GM12878 (cell line): ENCODE results near the gene LSM10. TPM values are rescaled to one million over a fixed set of nuclear protein-coding genes. Genes with fewer than 3 reads are reported as not detected.

Experiments
- ATAC-seq: fragments of 200-7000 bp; cut with Tn5 transposase; 3 replicates; pipeline ENCODE4 v1.9.1; 2020; ENCODE audit warnings: mild to moderate bottlenecking, moderate library complexity
- BruUV-seq: library from RNA; stranded (reverse); fragments of 400-500 nt; replicated peaks from 2 replicates; lab custom pipeline; 2021; lab: Mats Ljungman, UMichigan
- CTCF ChIA-PET: fragments of 300-600 bp; sonication (Branson Sonifier 250); formaldehyde crosslinking; extraction: SDS; loops from one replicate; lab custom pipeline; 2021; ENCODE audit warnings: inconsistent platforms; lab: Yijun Ruan, JAX
- POLR2A ChIA-PET: fragments of 350-600 bp; formaldehyde crosslinking; extraction: SDS; loops from one replicate; lab custom pipeline; 2021; ENCODE audit warnings: inconsistent platforms; lab: Charles Lee
- RAD21 ChIA-PET: fragments of 300-600 bp; sonication (Branson Sonifier 250); formaldehyde crosslinking; loops from one replicate; lab custom pipeline; 2023; ENCODE audit warnings: antibody characterized with exemption; ENCODE audit not compliant: unreplicated experiment; lab: Charles Lee
- SMC1A ChIA-PET: fragments of 300-600 bp; sonication (Branson Sonifier 250); formaldehyde crosslinking; loops from one replicate; lab custom pipeline; 2023; ENCODE audit not compliant: unreplicated experiment, uncharacterized antibody; lab: Charles Lee
- DNase-seq: peaks from one replicate; pipeline ENCODE4 v3.0.0-alpha.2; 2011; ENCODE audit warnings: low read depth, low spot score
- FAIRE-seq: peaks from 3 replicates; lab custom pipeline; 2011; peaks lifted over from hg19 to GRCh38; lab: Jason Lieb, UNC
- H2AFZ ChIP-seq: 2 replicates; pipeline ENCODE4 v1.6.0; 2011; ENCODE audit warnings: low read depth, low read length, control low read depth; ENCODE audit not compliant: control insufficient read depth
- H3K27ac ChIP-seq: 2 replicates; pipeline ENCODE4 v1.5.1; 2011; ENCODE audit warnings: control low read depth; ENCODE audit not compliant: control insufficient read depth, insufficient read depth
- H3K27me3 ChIP-seq, 2 experiments: replicated peaks in 1 of 2; 2 replicates each; pipeline versions ENCODE4 v1.6.0 to v1.6.1; 2011; ENCODE audit warnings: low read length in 1 of 2; ENCODE audit not compliant: control insufficient read depth in 2 of 2, insufficient read depth in 2 of 2
- H3K36me3 ChIP-seq, 2 experiments: 2 replicates each; pipeline ENCODE4 v1.5.1; 2011; ENCODE audit warnings: low read length in 1 of 2; ENCODE audit not compliant: control insufficient read depth in 2 of 2, insufficient read depth in 2 of 2
- H3K4me1 ChIP-seq: 2 replicates; pipeline ENCODE4 v1.6.1; 2011; ENCODE audit warnings: mild to moderate bottlenecking, low read length, moderate library complexity, mixed read lengths; ENCODE audit not compliant: control insufficient read depth, insufficient read depth
- H3K4me2 ChIP-seq: 2 replicates; pipeline ENCODE4 v1.6.0; 2011; ENCODE audit warnings: control low read depth; ENCODE audit not compliant: control insufficient read depth, insufficient read depth
- H3K4me3 ChIP-seq: fragments of 200-600 bp; sonication (generic); 2 replicates; pipeline ENCODE4 v1.5.1; 2016
- H3K79me2 ChIP-seq: 2 replicates; pipeline ENCODE4 v1.6.0; 2011; ENCODE audit warnings: low read length; ENCODE audit not compliant: control insufficient read depth, insufficient read depth
- H3K9ac ChIP-seq: 2 replicates; pipeline ENCODE4 v1.8.0; 2011; ENCODE audit warnings: low read length, control low read depth, mixed read lengths; ENCODE audit not compliant: control insufficient read depth, insufficient read depth
- H3K9me3 ChIP-seq: replicated peaks from 3 replicates; pipeline ENCODE4 v1.5.1; 2011; ENCODE audit warnings: mild to moderate bottlenecking, low read length; ENCODE audit not compliant: control insufficient read depth, insufficient read depth
- H4K20me1 ChIP-seq: 2 replicates; pipeline ENCODE4 v1.6.0; 2011; ENCODE audit not compliant: control insufficient read depth, insufficient read depth
- ATF7 ChIP-seq: fragments of 450-650 bp; IDR thresholded peaks from 2 replicates; pipeline ENCODE4 v1.6.1; 2016; ENCODE audit warnings: low read depth, mild to moderate bottlenecking
- BCL11A ChIP-seq: IDR thresholded peaks from 2 replicates; pipeline ENCODE4 v1.6.1; 2011; ENCODE audit warnings: low read depth, low read length
- BHLHE40 ChIP-seq, 2 experiments: fragments of 450-650 bp in 1 of 2; IDR thresholded peaks; 2 replicates each; pipeline ENCODE4 v1.6.1; 2011 to 2017; ENCODE audit warnings: low read depth in 2 of 2, borderline replicate concordance in 1 of 2, improper control_type of control experiment in 1 of 2, low read length in 1 of 2, mild to moderate bottlenecking in 1 of 2
- CBFB ChIP-seq: IDR thresholded peaks from 2 replicates; pipeline ENCODE4 v1.6.1; 2016; ENCODE audit warnings: antibody characterized with exemption, low read depth
- CHD1 ChIP-seq: IDR thresholded peaks from 2 replicates; pipeline ENCODE4 v1.6.1; 2012; ENCODE audit warnings: low read depth, low read length, improper control_type of control experiment
- CHD2 ChIP-seq: IDR thresholded peaks from 2 replicates; pipeline ENCODE4 v1.6.1; 2011; ENCODE audit warnings: low read depth, low read length, improper control_type of control experiment, borderline replicate concordance
- HDGF ChIP-seq: fragments of 450-650 bp; IDR thresholded peaks from 2 replicates; pipeline ENCODE4 v1.6.1; 2016; ENCODE audit warnings: antibody characterized with exemption
- IRF3 ChIP-seq: fragments of 450-650 bp; IDR thresholded peaks from 2 replicates; pipeline ENCODE4 v1.6.1; 2014; ENCODE audit warnings: mild to moderate bottlenecking
- JUND ChIP-seq: IDR thresholded peaks from 2 replicates; pipeline ENCODE4 v1.6.1; 2012; ENCODE audit warnings: low read depth, mild to moderate bottlenecking, low read length, improper control_type of control experiment, moderate library complexity
- MYC ChIP-seq: IDR thresholded peaks from 2 replicates; pipeline ENCODE4 v1.6.1; 2011; ENCODE audit warnings: mild to moderate bottlenecking, low read length, moderate library complexity, inconsistent platforms; ENCODE audit not compliant: insufficient read depth, insufficient replicate concordance, insufficient read length, severe bottlenecking
- NBN ChIP-seq: fragments of 450-650 bp; IDR thresholded peaks from 2 replicates; pipeline ENCODE4 v1.6.1; 2016
- NR2C2 ChIP-seq: IDR thresholded peaks from 2 replicates; pipeline ENCODE4 v1.6.1; 2011; ENCODE audit warnings: borderline replicate concordance, low read depth; ENCODE audit not compliant: control insufficient read depth, insufficient read length
- POLR2A ChIP-seq: IDR thresholded peaks from 2 replicates; pipeline ENCODE4 v1.6.1; 2011; ENCODE audit warnings: low read depth, mild to moderate bottlenecking, low read length
- RCOR1 ChIP-seq: conservative IDR thresholded peaks from 2 replicates; pipeline ENCODE4 v1.6.1; 2012; ENCODE audit warnings: low read depth, low read length, improper control_type of control experiment
- SMAD5 ChIP-seq: IDR thresholded peaks from 2 replicates; pipeline ENCODE4 v1.6.1; 2016; ENCODE audit warnings: antibody characterized with exemption, low read depth
- ZNF592 ChIP-seq: fragments of 450-650 bp; IDR thresholded peaks from 2 replicates; pipeline ENCODE4 v1.6.1; 2017; ENCODE audit warnings: mild to moderate bottlenecking, moderate library complexity
- ZSCAN29 ChIP-seq: fragments of 450-650 bp; IDR thresholded peaks from 2 replicates; pipeline ENCODE4 v1.6.1; 2017; ENCODE audit warnings: mild to moderate bottlenecking, moderate library complexity
- WGBS: methylation state at CpG from one replicate; pipeline ENCODE4 v1.1.6; 2016; ENCODE audit warnings: low lambda C conversion rate; ENCODE audit not compliant: insufficient replicate concordance, insufficient coverage; ENCODE audit errors: missing lambda C conversion rate; 5-methylcytosine and 5-hydroxymethylcytosine counted together
- in situ Hi-C: fragments of 300-500 bp; cut with MboI; formaldehyde crosslinking; loops from 9 replicates; pipeline ENCODE4 v1.14.3; 2018; ENCODE audit warnings: mixed read lengths
- intact Hi-C: fragments of 100-400 bp; cut with micrococcal nuclease; formaldehyde crosslinking; loops from one replicate; pipeline ENCODE4 v1.14.2; 2022; ENCODE audit not compliant: unreplicated experiment
- polyA plus RNA-seq, 11 experiments: library from polyadenylated mRNA; depleted of rRNA in 4 of 11; unstranded in 6 of 11; stranded (reverse) in 5 of 11; fragments of >200 nt; fragmentation: Nextera tagmentation in 4 of 11; fragmentation: Illumina TruSeq in 1 of 11; extraction: Ambion mirVana in 4 of 11; extraction: Trizol in 1 of 11; gene quantifications; 1 replicate in 1 of 11; 2 replicates in 10 of 11; pipeline versions ENCODE4 v1.2.1 to v1.2.3, GENCODE V29; 2011 to 2016; ENCODE audit warnings: inconsistent platforms in 2 of 11, missing spikeins in 2 of 11, low read depth in 1 of 11
- total RNA-seq, 4 experiments: library from RNA; depleted of rRNA in 3 of 4; stranded (reverse); fragments of >200 nt in 3 of 4; fragmentation: Illumina TruSeq in 1 of 4; extraction: Trizol in 1 of 4; gene quantifications; 2 replicates each; pipeline versions ENCODE4 v1.2.1 to v1.2.3, GENCODE V29; 2013 to 2021

The LSM10 gene
- total and polyA plus RNA-seq, 10 of the 15 experiments (the other 5 are each of a cell fraction or from before 2014, with no cell fraction given): 13.1 to 103 (median 57.5) TPM

GRCh38 chr1:36367066-36367465 is 30.6 kb downstream of the LSM10 start:
- ChIA-PET CTCF (interaction anchor here (0.7 to 8.1 kb wide), 12 partner anchors 10 to 217 kb away, joined by 3 to 157 read pairs (median 20); partner anchors contain the start of genes LSM10, STK40 and TRAPPC3), SMC1A (interaction anchor here (0.6 to 5.5 kb wide), 9 partner anchors 11 to 217 kb away, joined by 3 to 36 read pairs (median 5); partner anchors contain the start of genes LSM10 and SH3D21), RAD21 (interaction anchor here (1.1 to 4.6 kb wide), 8 partner anchors 18 to 217 kb away, joined by 3 to 36 read pairs (median 8); partner anchors contain the start of gene TRAPPC3), POLR2A (interaction anchor here (0.6 to 3.6 kb wide), 6 partner anchors 17 to 45 kb away, joined by 3 to 15 read pairs (median 3); no protein-coding TSS in a partner anchor)
- Histone ChIP-seq H3K36me3 (peaks cover 7 to 18% of the 10 kb centered on the region in 2 experiments; a peak in 3 of 4 replicates), H3K27me3 (no peaks in the 10 kb centered on the region), H3K79me2 (peaks cover 14% of the 10 kb centered on the region), H3K27ac (no peak overlapping the region), H3K9ac (no peak overlapping the region), H3K4me1 (peaks cover 33% of the 10 kb centered on the region), H4K20me1 (no peaks in the 10 kb centered on the region), H2AFZ (no peak overlapping the region), H3K4me3 (no peak overlapping the region), H3K9me3 (no peaks in the 10 kb centered on the region), H3K4me2 (no peak overlapping the region)
- 98% methylated on average over 5 of the region's 5 CpGs for WGBS
- no TSS peak for BruUV-seq
- intact Hi-C loops (no loop called here), in situ Hi-C loops (no loop called here)
- TF ChIP-seq IRF3: no peak
- TF ChIP-seq RCOR1: no peak
- TF ChIP-seq CHD2: no peak
- no peak for TF ChIP-seq CBFB
- TF ChIP-seq SMAD5: no peak
- TF ChIP-seq BHLHE40 (IDR thresholded peaks at IDR 0.05; ENCODE audit: borderline replicate concordance in 1 of 2, low read depth in 2 of 2, low read length in 1 of 2): no peak
- no peak for TF ChIP-seq ZNF592
- no peak for TF ChIP-seq HDGF
- no peak for TF ChIP-seq ATF7
- TF ChIP-seq MYC: no peak
- TF ChIP-seq NBN: no peak
- no peak for TF ChIP-seq BCL11A
- no peak for TF ChIP-seq POLR2A
- no peak for TF ChIP-seq ZSCAN29
- no peak for TF ChIP-seq CHD1
- no peak for TF ChIP-seq JUND
- TF ChIP-seq NR2C2: no peak
- DNase-seq (no peak), FAIRE-seq (no peak), ATAC-seq (no peak)
